Upper lobe of left lung (tissue), 4 donors: ENCODE data around the gene PNMA8A.

ENCODE experiments used
- CTCF ChIP-seq, 6 experiments: fragments of 450-650 bp in 4 of 6; fragments of 200-600 bp in 2 of 6; sonication (generic) in 2 of 6; IDR thresholded peaks; one replicate each; pipeline ENCODE4 v1.5.1; 2016 to 2019; ENCODE audit warnings: antibody characterized with exemption in 6 of 6
- POLR2AphosphoS5 ChIP-seq, 2 donors: sonication (generic); formaldehyde crosslinking; IDR thresholded peaks; one replicate each; pipeline ENCODE4 v1.5.1; 2017; ENCODE audit warnings: antibody characterized with exemption in 2 of 2

- TF ChIP-seq POLR2AphosphoS5 (IDR thresholded peaks at IDR 0.05) (no peak), CTCF (IDR thresholded peaks at IDR 0.05) (no peak)
These were observed 51.3 kb downstream of the PNMA8A start for GRCh38 chr19:46420056-46420455.
